GM23248 (cell line): ENCODE results near the gene MFSD11. TPM values are rescaled to one million over a fixed set of nuclear protein-coding genes. Genes with fewer than 3 reads are reported as not detected.
A peak's percentile ranks its signal among the peaks of the same experiment; 100 is the strongest.

Source experiments
- DNase-seq: peaks from one replicate; pipeline ENCODE4 v3.0.0-alpha.2; 2015
- H2AFZ ChIP-seq: fragments of 200-600 bp; sonication (generic); 2 replicates; pipeline ENCODE4 v1.6.1; 2016; ENCODE audit warnings: antibody characterized with exemption
- H3F3A ChIP-seq: fragments of 200-600 bp; sonication (generic); 2 replicates; pipeline ENCODE4 v1.6.1; 2016; ENCODE audit warnings: mild to moderate bottlenecking, antibody characterized with exemption, mixed run types; ENCODE audit not compliant: insufficient read depth
- H3K27ac ChIP-seq: fragments of 200-600 bp; sonication (generic); 2 replicates; pipeline ENCODE4 v1.5.1; 2016; ENCODE audit warnings: mild to moderate bottlenecking
- H3K27me3 ChIP-seq: fragments of 200-600 bp; sonication (generic); replicated peaks from 2 replicates; pipeline ENCODE4 v1.6.1; 2016; ENCODE audit warnings: mild to moderate bottlenecking; ENCODE audit not compliant: insufficient read depth
- H3K36me3 ChIP-seq: fragments of 200-600 bp; sonication (generic); 2 replicates; pipeline ENCODE4 v1.6.1; 2016; ENCODE audit warnings: low read depth, mild to moderate bottlenecking
- H3K4me1 ChIP-seq: fragments of 200-600 bp; sonication (generic); 2 replicates; pipeline ENCODE4 v1.6.1; 2016; ENCODE audit warnings: mild to moderate bottlenecking; ENCODE audit not compliant: insufficient read depth
- H3K4me2 ChIP-seq: fragments of 200-600 bp; sonication (generic); one replicate; pipeline ENCODE4 v1.6.1; 2016; ENCODE audit warnings: mild to moderate bottlenecking; ENCODE audit not compliant: unreplicated experiment
- H3K4me3 ChIP-seq: fragments of 200-600 bp; sonication (generic); 2 replicates; pipeline ENCODE4 v1.5.1; 2016; ENCODE audit warnings: mild to moderate bottlenecking
- H3K79me2 ChIP-seq: fragments of 200-600 bp; sonication (generic); 2 replicates; pipeline ENCODE4 v1.6.1; 2016; ENCODE audit warnings: mild to moderate bottlenecking; ENCODE audit not compliant: insufficient read depth
- H3K9ac ChIP-seq: fragments of 200-600 bp; sonication (generic); 2 replicates; pipeline ENCODE4 v1.6.1; 2016; ENCODE audit warnings: mild to moderate bottlenecking
- H3K9me2 ChIP-seq: fragments of 200-600 bp; sonication (generic); 2 replicates; pipeline ENCODE4 v1.6.1; 2016; ENCODE audit warnings: mixed run types, mild to moderate bottlenecking, moderate library complexity; ENCODE audit not compliant: insufficient read depth
- H3K9me3 ChIP-seq: fragments of 200-600 bp; sonication (generic); one replicate; pipeline ENCODE4 v1.6.1; 2017; ENCODE audit warnings: low read depth
- H4K20me1 ChIP-seq: fragments of 200-600 bp; sonication (generic); 2 replicates; pipeline ENCODE4 v1.6.0; 2016; ENCODE audit not compliant: insufficient read depth
- EZH2 ChIP-seq: fragments of 200-600 bp; sonication (generic); IDR thresholded peaks from 2 replicates; pipeline ENCODE4 v1.6.1; 2018; ENCODE audit warnings: antibody characterized with exemption, mild to moderate bottlenecking; ENCODE audit not compliant: insufficient read depth, poor library complexity, severe bottlenecking
- EZH2phosphoT487 ChIP-seq: fragments of 200-600 bp; sonication (generic); IDR thresholded peaks from 2 replicates; pipeline ENCODE4 v1.6.1; 2018; ENCODE audit warnings: antibody characterized with exemption, moderate library complexity, mild to moderate bottlenecking, low read depth; ENCODE audit not compliant: insufficient read depth
- WGBS, 2 experiments: methylation state at CpG; one replicate each; pipeline ENCODE4 v1.1.6; 2015 to 2017; ENCODE audit warnings: low lambda C conversion rate in 2 of 2, low coverage in 1 of 2; ENCODE audit errors: missing lambda C conversion rate in 2 of 2; 5-methylcytosine and 5-hydroxymethylcytosine counted together
- in situ Hi-C: fragments of 300-500 bp; cut with MboI; formaldehyde crosslinking; loops from 2 replicates; pipeline ENCODE4 v1.15.0; 2020
- polyA plus RNA-seq: library from polyadenylated mRNA; unstranded; fragments of >200 nt; fragmentation: Nextera tagmentation; extraction: Ambion mirVana; gene quantifications from 2 replicates; pipeline ENCODE4 v1.2.1, GENCODE V29; 2016
- total RNA-seq: library from RNA; depleted of rRNA; stranded (reverse); fragments of >200 nt; shearing (Covaris generic); gene quantifications from 2 replicates; pipeline ENCODE4 v1.2.3, GENCODE V29; 2014; rRNA removed

MFSD11 gene
- total RNA-seq: 29.8 and 30.6 TPM in 2 replicates
- polyA plus RNA-seq: 24.2 TPM in 2 replicates

- Histone ChIP-seq H2AFZ (peak within 1 kb of the TSS; percentile 94), H3K27me3 (no peaks in the 10 kb centered on the region), H3K4me2 (peak within 1 kb of the TSS; percentile 100), H3K9me2 (no peaks in the 10 kb centered on the region), H4K20me1 (peaks cover 17% of the 10 kb centered on the region; the same call in 1 of the 2 replicates), H3F3A (peaks cover 40% of the 10 kb centered on the region), H3K27ac (peak within 1 kb of the TSS; percentile 91), H3K79me2 (peaks cover 70% of the 10 kb centered on the region), H3K36me3 (peaks cover 33% of the 10 kb centered on the region), H3K4me1 (peaks cover 41% of the 10 kb centered on the region), H3K9me3 (no peaks in the 10 kb centered on the region), H3K4me3 (peak within 1 kb of the TSS; percentile 98), H3K9ac (peak within 1 kb of the TSS; percentile 96)
- TF ChIP-seq EZH2 (no peak), EZH2phosphoT487 (no peak)
- peak; percentile 97 for DNase-seq
- 1 to 2% methylated on average over 53 to 54 of the region's 57 CpGs for WGBS, 2 experiments
- in situ Hi-C loops: no loop called here
Observed at GRCh38 chr17:76737676-76738467, at the start of gene MFSD11. TSS of gene MFSD11 (plus strand) at chr17:76738119. CDS start at chr17:76738353, 234 bp downstream.

DNA sequence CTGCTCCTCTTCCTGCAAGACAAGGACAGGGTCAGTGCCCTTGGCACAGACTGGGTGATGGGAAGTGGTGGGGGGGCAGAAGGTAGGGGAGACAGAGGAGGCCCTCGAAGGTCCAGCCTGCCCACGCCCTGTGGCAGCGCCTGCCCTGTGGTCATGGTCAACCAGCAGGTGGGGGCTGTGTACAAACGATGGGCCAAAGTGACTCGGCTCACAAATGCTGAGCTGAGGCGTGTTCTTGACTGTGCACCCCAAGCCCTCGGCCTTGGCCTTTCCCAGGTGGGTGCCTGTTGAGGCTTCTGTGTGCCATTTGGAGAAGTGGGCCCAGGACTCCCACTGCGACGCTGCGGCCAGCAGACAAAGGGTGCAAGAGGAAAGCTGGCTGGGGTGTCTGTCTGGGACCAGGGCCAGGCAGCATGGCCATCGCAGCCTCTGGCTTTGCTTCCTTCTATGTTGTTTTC is 49.7 kb upstream of the MFSD11 start:
- H3K9ac ChIP-seq: peak overlapping the region; percentile 75
- no peaks in the 10 kb centered on the region for H4K20me1 ChIP-seq
- H3K36me3 ChIP-seq: peaks cover 7% of the 10 kb centered on the region; the same call in 1 of the 2 replicates
- H3K79me2 ChIP-seq: peaks cover 89% of the 10 kb centered on the region
- no peaks in the 10 kb centered on the region for H3K27me3 ChIP-seq
- peak overlapping the region; percentile 71 for H3K4me2 ChIP-seq
- no peak overlapping the region for H2AFZ ChIP-seq
- WGBS, 2 experiments: 29 to 31% methylated on average over 11 of the region's 11 CpGs
- H3K9me3 ChIP-seq: no peaks in the 10 kb centered on the region
- H3F3A ChIP-seq: peaks cover 30% of the 10 kb centered on the region
- in situ Hi-C loops: no loop called here
- H3K9me2 ChIP-seq: no peaks in the 10 kb centered on the region
- H3K4me1 ChIP-seq: peaks cover 36% of the 10 kb centered on the region
- DNase-seq: peak; percentile 76
- H3K27ac ChIP-seq: peak overlapping the region; percentile 96
- no peak for TF ChIP-seq EZH2phosphoT487
- H3K4me3 ChIP-seq: peak overlapping the region; percentile 41

- Histone ChIP-seq H3K9ac (no peak overlapping the region), H2AFZ (no peak overlapping the region), H4K20me1 (no peaks in the 10 kb centered on the region), H3K9me3 (no peaks in the 10 kb centered on the region), H3K4me3 (no peak overlapping the region), H3K9me2 (no peaks in the 10 kb centered on the region), H3K27me3 (no peaks in the 10 kb centered on the region), H3K79me2 (peaks cover 97% of the 10 kb centered on the region), H3K4me1 (peaks cover 53% of the 10 kb centered on the region), H3K4me2 (no peak overlapping the region), H3F3A (peaks cover 34% of the 10 kb centered on the region), H3K27ac (peak overlapping the region; percentile 96), H3K36me3 (peaks cover 3% of the 10 kb centered on the region; the same call in 1 of the 2 replicates)
- TF ChIP-seq EZH2: no peak
- no peak for TF ChIP-seq EZH2phosphoT487
- in situ Hi-C loops: no loop called here
- no peak for DNase-seq
- 91% methylated on average over 11 of the region's 11 CpGs for WGBS, 2 experiments
Observed at GRCh38 chr17:76689859-76690258, 48.1 kb upstream of the MFSD11 start.

GRCh38 chr17:76690596-76691280 is 47.2 kb upstream of the MFSD11 start:
- no peak for TF ChIP-seq EZH2
- TF ChIP-seq EZH2phosphoT487: no peak
- Histone ChIP-seq H3K9me2 (no peaks in the 10 kb centered on the region), H3K9me3 (no peaks in the 10 kb centered on the region), H3K9ac (no peak overlapping the region), H3K27me3 (no peaks in the 10 kb centered on the region), H3F3A (peaks cover 41% of the 10 kb centered on the region), H3K79me2 (peaks cover 98% of the 10 kb centered on the region), H3K4me1 (peaks cover 59% of the 10 kb centered on the region), H3K27ac (no peak overlapping the region), H3K4me2 (no peak overlapping the region), H4K20me1 (no peaks in the 10 kb centered on the region), H2AFZ (no peak overlapping the region), H3K36me3 (peaks cover 3% of the 10 kb centered on the region; the same call in 1 of the 2 replicates), H3K4me3 (no peak overlapping the region)
- DNase-seq: no peak
- in situ Hi-C loops: no loop called here
- WGBS, 2 experiments: 74 to 75% methylated on average over 13 of the region's 13 CpGs
